ENCODE results near the gene TMTC4.

GRCh38 chr13:100565286-100565685, 109.3 kb downstream of the TMTC4 start:
- TF ChIP-seq CTCF (IDR thresholded peaks at IDR 0.05; ENCODE audit: insufficient read depth, low read length, poor library complexity, severe bottlenecking), result no peak
- TF ChIP-seq EZH2phosphoT487 (conservative IDR thresholded peaks at IDR 0.05; ENCODE audit: low read length), result no peak

All from SU-DHL-6 (cell line).